ENCODE measurements around the gene TXNIP.

TXNIP gene

GRCh38 chr1:145979746-145980456 lies 16.5 kb downstream of the TXNIP start:
- no peaks in the 10 kb centered on the region for H3K27me3 ChIP-seq
- TF ChIP-seq CTCF (IDR thresholded peaks at IDR 0.05; ENCODE audit: low read depth, low read length) = no peak
- peaks cover 22% of the 10 kb centered on the region for H3K4me1 ChIP-seq
- no peaks in the 10 kb centered on the region for H3K36me3 ChIP-seq
- no peak for DNase-seq
- H3K4me3 ChIP-seq (ENCODE audit: low read depth, low read length) = peak overlapping the region; percentile 19; the same call in 1 of the 2 replicates
- H3K9me3 ChIP-seq = no peaks in the 10 kb centered on the region

GRCh38 chr1:145978854-145979745 lies 17.3 kb downstream of the TXNIP start:
- no peaks in the 10 kb centered on the region for H3K9me3 ChIP-seq
- H3K4me3 ChIP-seq (ENCODE audit: low read depth, low read length) = 0 out of 2 replicates have a peak overlapping the region, but pooled peaks have one; percentile 11
- DNase-seq = peak; percentile 90
- no peaks in the 10 kb centered on the region for H3K36me3 ChIP-seq
- TF ChIP-seq CTCF (IDR thresholded peaks at IDR 0.05; ENCODE audit: low read depth, low read length) = peak; percentile 60
- no peaks in the 10 kb centered on the region for H3K27me3 ChIP-seq
- H3K4me1 ChIP-seq = peaks cover 22% of the 10 kb centered on the region

GRCh38 chr1:145978471-145978853 lies 17.9 kb downstream of the TXNIP start:
- no peaks in the 10 kb centered on the region for H3K36me3 ChIP-seq
- H3K4me1 ChIP-seq = peaks cover 22% of the 10 kb centered on the region
- H3K4me3 ChIP-seq (ENCODE audit: low read depth, low read length) = no peak overlapping the region

GRCh38 chr1:145977486-145978470 lies 18.6 kb downstream of the TXNIP start:
- H3K27me3 ChIP-seq = no peaks in the 10 kb centered on the region
- peak; percentile 93 for TF ChIP-seq CTCF (IDR thresholded peaks at IDR 0.05; ENCODE audit: low read depth, low read length)
- H3K9me3 ChIP-seq = no peaks in the 10 kb centered on the region
- no peaks in the 10 kb centered on the region for H3K36me3 ChIP-seq
- peak; percentile 77 for DNase-seq
- H3K4me3 ChIP-seq (ENCODE audit: low read depth, low read length) = no peak overlapping the region
- H3K4me1 ChIP-seq = peaks cover 22% of the 10 kb centered on the region

More at GRCh38 chr1:145978471-145978853, 17.9 kb downstream of the TXNIP start:
- no peaks in the 10 kb centered on the region for H3K27me3 ChIP-seq
- DNase-seq = no peak
- no peak for TF ChIP-seq CTCF (IDR thresholded peaks at IDR 0.05; ENCODE audit: low read depth, low read length)
- no peaks in the 10 kb centered on the region for H3K9me3 ChIP-seq

- Histone ChIP-seq H3K4me1 (peaks cover 22% of the 10 kb centered on the region), H3K27me3 (no peaks in the 10 kb centered on the region), H3K36me3 (no peaks in the 10 kb centered on the region), H3K4me3 (ENCODE audit: low read depth, low read length) (no peak overlapping the region), H3K9me3 (no peaks in the 10 kb centered on the region)
- no peak for DNase-seq
- TF ChIP-seq CTCF (IDR thresholded peaks at IDR 0.05; ENCODE audit: low read depth, low read length) = no peak
Observed at GRCh38 chr1:145977016-145977415, 19.4 kb downstream of the TXNIP start.

Measured in BE2C (cell line).